ENCODE results near the gene PRKAR1B. TPM values are rescaled to one million over a fixed set of nuclear protein-coding genes. Genes with fewer than 3 reads are reported as not detected.

PRKAR1B gene
- total RNA-seq, 2 donors from 2014 or later: 33.5 to 43.2 TPM

GRCh38 chr7:631291-631711 lies 95.8 kb downstream of the PRKAR1B start:
- no peak overlapping the region for H3K4me3 ChIP-seq (ENCODE audit: low read length)
- H3K9me3 ChIP-seq (ENCODE audit: control insufficient read depth, low read length): peaks cover 4% of the 10 kb centered on the region
- TF ChIP-seq CTCF (conservative IDR thresholded peaks at IDR 0.05): no peak
- Mint-ChIP-seq H3K4me1 (no peaks in the 10 kb centered on the region), H3K9me3 (peaks cover 16% of the 10 kb centered on the region), H3K36me3 (ENCODE audit: low read depth) (peaks cover 12% of the 10 kb centered on the region), H3K4me3 (no peak overlapping the region), H3K27me3 (ENCODE audit: insufficient read depth) (no peaks in the 10 kb centered on the region), H3K27ac (peak overlapping the region; percentile 60)
- no peak overlapping the region for H3K9ac ChIP-seq (ENCODE audit: extremely low read depth, low read length, poor library complexity, severe bottlenecking)
- no peaks in the 10 kb centered on the region for H3K27me3 ChIP-seq (ENCODE audit: control insufficient read depth, insufficient read depth, low read length, poor library complexity, severe bottlenecking)
- no peaks in the 10 kb centered on the region for H3K36me3 ChIP-seq (ENCODE audit: control insufficient read depth, insufficient read depth, low read length)
- H3K4me1 ChIP-seq (ENCODE audit: control insufficient read depth, insufficient read depth, low read length): no peaks in the 10 kb centered on the region
- 95 to 100% methylated on average over 7 to 17 of the region's 17 CpGs for WGBS, 2 experiments (ENCODE audit: insufficient coverage in 1 of 2, insufficient read length in 1 of 2)
- DNase-seq: no peak
- H3K27ac ChIP-seq (ENCODE audit: low read depth, low read length): no peak overlapping the region

DNA sequence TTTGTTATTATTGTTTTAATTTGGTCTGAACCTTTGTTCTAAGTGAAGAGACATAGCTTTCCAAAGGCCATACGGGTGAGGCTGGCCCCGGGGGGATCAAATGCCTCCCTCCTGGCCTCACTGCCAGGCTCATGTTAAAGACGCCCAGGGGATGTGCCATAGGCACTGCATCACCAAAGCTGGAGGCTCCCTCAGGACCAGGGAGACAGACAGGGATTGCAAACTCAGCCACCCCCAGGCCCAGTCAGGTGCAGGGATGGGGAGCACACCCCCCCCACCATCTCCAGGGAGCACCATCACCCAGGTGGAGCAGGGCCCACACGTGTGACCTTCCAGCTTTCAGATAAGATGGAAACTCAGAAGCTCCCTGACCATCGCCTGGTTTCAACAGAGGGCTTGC lies 96.5 kb downstream of the PRKAR1B start:
- TF ChIP-seq CTCF (conservative IDR thresholded peaks at IDR 0.05): no peak
- H3K4me3 Mint-ChIP-seq: no peak overlapping the region

DNA sequence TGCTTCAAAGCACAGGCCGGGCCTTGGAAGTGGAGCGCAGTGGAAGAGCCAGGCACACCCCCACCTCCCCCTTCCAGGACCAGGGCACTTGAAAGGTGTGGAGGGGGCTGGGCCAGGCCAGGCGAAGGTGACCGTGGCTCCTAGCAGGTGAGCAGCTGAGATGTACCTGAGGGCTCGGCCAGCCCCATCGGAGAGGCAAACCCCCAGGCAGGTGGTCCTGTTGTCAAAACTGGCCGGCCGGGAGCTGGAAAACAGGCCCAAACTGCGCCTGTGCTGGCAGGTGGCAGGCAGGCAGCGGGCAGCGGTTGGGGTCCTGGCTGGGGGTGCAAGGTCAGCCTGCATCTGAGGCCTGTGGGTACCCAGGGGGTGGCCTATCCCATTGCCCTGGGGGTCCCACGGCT lies 97.0 kb downstream of the PRKAR1B start:
- WGBS, 2 experiments (ENCODE audit: insufficient coverage in 1 of 2, insufficient read length in 1 of 2): 93 to 98% methylated on average over 7 to 12 of the region's 12 CpGs
- H3K4me3 ChIP-seq (ENCODE audit: low read length): no peak overlapping the region
- H3K4me1 Mint-ChIP-seq: no peaks in the 10 kb centered on the region
- no peak overlapping the region for H3K27ac ChIP-seq (ENCODE audit: low read depth, low read length)
- no peaks in the 10 kb centered on the region for H3K36me3 ChIP-seq (ENCODE audit: control insufficient read depth, insufficient read depth, low read length)
- no peaks in the 10 kb centered on the region for H3K27me3 Mint-ChIP-seq (ENCODE audit: insufficient read depth)
- peaks cover 16% of the 10 kb centered on the region for H3K9me3 ChIP-seq (ENCODE audit: control insufficient read depth, low read length)
- H3K9me3 Mint-ChIP-seq: peaks cover 27% of the 10 kb centered on the region
- no peak for TF ChIP-seq CTCF (conservative IDR thresholded peaks at IDR 0.05)
- no peaks in the 10 kb centered on the region for H3K27me3 ChIP-seq (ENCODE audit: control insufficient read depth, insufficient read depth, low read length, poor library complexity, severe bottlenecking)
- H3K9ac ChIP-seq (ENCODE audit: extremely low read depth, low read length, poor library complexity, severe bottlenecking): no peak overlapping the region
- H3K27ac Mint-ChIP-seq: no peak overlapping the region
- H3K4me1 ChIP-seq (ENCODE audit: control insufficient read depth, insufficient read depth, low read length): no peaks in the 10 kb centered on the region
- H3K36me3 Mint-ChIP-seq (ENCODE audit: low read depth): peaks cover 15% of the 10 kb centered on the region
- H3K4me3 Mint-ChIP-seq: no peak overlapping the region
- no peak for DNase-seq

More for the DNA sequence above, 96.5 kb downstream of the PRKAR1B start:
- Mint-ChIP-seq H3K4me1 (no peaks in the 10 kb centered on the region), H3K36me3 (ENCODE audit: low read depth) (peaks cover 14% of the 10 kb centered on the region), H3K27ac (no peak overlapping the region), H3K9me3 (peaks cover 23% of the 10 kb centered on the region), H3K27me3 (ENCODE audit: insufficient read depth) (no peaks in the 10 kb centered on the region)
- no peaks in the 10 kb centered on the region for H3K27me3 ChIP-seq (ENCODE audit: control insufficient read depth, insufficient read depth, low read length, poor library complexity, severe bottlenecking)
- H3K4me3 ChIP-seq (ENCODE audit: low read length): no peak overlapping the region
- no peak overlapping the region for H3K27ac ChIP-seq (ENCODE audit: low read depth, low read length)
- H3K36me3 ChIP-seq (ENCODE audit: control insufficient read depth, insufficient read depth, low read length): no peaks in the 10 kb centered on the region
- no peaks in the 10 kb centered on the region for H3K4me1 ChIP-seq (ENCODE audit: control insufficient read depth, insufficient read depth, low read length)
- H3K9ac ChIP-seq (ENCODE audit: extremely low read depth, low read length, poor library complexity, severe bottlenecking): no peak overlapping the region
- H3K9me3 ChIP-seq (ENCODE audit: control insufficient read depth, low read length): peaks cover 12% of the 10 kb centered on the region
- DNase-seq: no peak
- WGBS, 2 experiments (ENCODE audit: insufficient coverage in 1 of 2, insufficient read length in 1 of 2): 91 to 92% methylated on average over 5 of the region's 5 CpGs

Data from endodermal cell (in vitro differentiated cells).